Measurements from ENCODE around the gene LTC4S.
A peak's percentile ranks its signal among the peaks of the same experiment; 100 is the strongest.
"Not testable (repeated sequence)": the region's sequence is repeated elsewhere in the genome, so short reads cannot be mapped to it uniquely, and the experiment has no call there.

LTC4S gene

GRCh38 chr5:179827680-179828079 lies 33.9 kb downstream of the LTC4S start:
- TF ChIP-seq POLR2A (IDR thresholded peaks at IDR 0.05; ENCODE audit: low read depth, low read length) = no peak
- peak; percentile 87 for DNase-seq (ENCODE audit: insufficient read length, low spot score)

GRCh38 chr5:179828756-179829421 lies 35.1 kb downstream of the LTC4S start:
- DNase-seq (ENCODE audit: insufficient read length, low spot score) = no peak

More at GRCh38 chr5:179827680-179828079, 33.9 kb downstream of the LTC4S start:
- no peak for FAIRE-seq

GRCh38 chr5:179829732-179830435 lies 36.1 kb downstream of the LTC4S start:
- DNase-seq (ENCODE audit: insufficient read length, low spot score) (no peak), FAIRE-seq (no peak)
- TF ChIP-seq POLR2A (IDR thresholded peaks at IDR 0.05; ENCODE audit: low read depth, low read length) = no peak

More at GRCh38 chr5:179828756-179829421, 35.1 kb downstream of the LTC4S start:
- TF ChIP-seq POLR2A (IDR thresholded peaks at IDR 0.05; ENCODE audit: low read depth, low read length) = no peak
- no peak for FAIRE-seq

- FAIRE-seq = no peak
- TF ChIP-seq POLR2A (IDR thresholded peaks at IDR 0.05; ENCODE audit: low read depth, low read length) = no peak
Measured at GRCh38 chr5:179830818-179831468, 37.2 kb downstream of the LTC4S start.

GRCh38 chr5:179832039-179832745 lies 38.4 kb downstream of the LTC4S start:
- DNase-seq (ENCODE audit: insufficient read length, low spot score) (no peak), FAIRE-seq (no peak)
- TF ChIP-seq POLR2A (IDR thresholded peaks at IDR 0.05; ENCODE audit: low read depth, low read length) = no peak

More at GRCh38 chr5:179830818-179831468, 37.2 kb downstream of the LTC4S start:
- DNase-seq (ENCODE audit: insufficient read length, low spot score) = no peak

GRCh38 chr5:179833056-179833708 lies 39.4 kb downstream of the LTC4S start:
- DNase-seq (ENCODE audit: insufficient read length, low spot score) (no peak), FAIRE-seq (no peak)
- TF ChIP-seq POLR2A (IDR thresholded peaks at IDR 0.05; ENCODE audit: low read depth, low read length) = no peak

- FAIRE-seq (no peak), DNase-seq (ENCODE audit: insufficient read length, low spot score) (no peak)
- TF ChIP-seq POLR2A (IDR thresholded peaks at IDR 0.05; ENCODE audit: low read depth, low read length) = no peak
Measured at GRCh38 chr5:179833709-179834070, 39.9 kb downstream of the LTC4S start.

- FAIRE-seq = no peak
Measured at GRCh38 chr5:179834120-179834519, 40.3 kb downstream of the LTC4S start.

GRCh38 chr5:179834871-179835270 lies 41.1 kb downstream of the LTC4S start:
- FAIRE-seq = not testable (repeated sequence)

More at GRCh38 chr5:179834120-179834519, 40.3 kb downstream of the LTC4S start:
- no peak for TF ChIP-seq POLR2A (IDR thresholded peaks at IDR 0.05; ENCODE audit: low read depth, low read length)
- DNase-seq (ENCODE audit: insufficient read length, low spot score) = no peak

GRCh38 chr5:179836225-179837019 lies 42.6 kb downstream of the LTC4S start:
- no peak for TF ChIP-seq POLR2A (IDR thresholded peaks at IDR 0.05; ENCODE audit: low read depth, low read length)
- FAIRE-seq (no peak), DNase-seq (ENCODE audit: insufficient read length, low spot score) (no peak)

More at GRCh38 chr5:179834871-179835270, 41.1 kb downstream of the LTC4S start:
- not testable (repeated sequence) for DNase-seq (ENCODE audit: insufficient read length, low spot score)

GRCh38 chr5:179837076-179838011 lies 43.6 kb downstream of the LTC4S start:
- no peak for DNase-seq (ENCODE audit: insufficient read length, low spot score)
- TF ChIP-seq POLR2A (IDR thresholded peaks at IDR 0.05; ENCODE audit: low read depth, low read length) = no peak
- FAIRE-seq = no peak
